Hematopoietic multipotent progenitor cell treated with erythropoietin and hydrocortisone succinate and interleukin-3 and kit ligand, for 6 days (in vitro differentiated cells): ENCODE results near the gene CCDC78.
"Not testable (repeated sequence)": the region's sequence is repeated elsewhere in the genome, so short reads cannot be mapped to it uniquely, and the experiment has no call there.

Source experiments
- DNase-seq: peaks from one replicate; pipeline ENCODE4 v3.0.0-alpha.2; 2015

The CCDC78 gene

DNA sequence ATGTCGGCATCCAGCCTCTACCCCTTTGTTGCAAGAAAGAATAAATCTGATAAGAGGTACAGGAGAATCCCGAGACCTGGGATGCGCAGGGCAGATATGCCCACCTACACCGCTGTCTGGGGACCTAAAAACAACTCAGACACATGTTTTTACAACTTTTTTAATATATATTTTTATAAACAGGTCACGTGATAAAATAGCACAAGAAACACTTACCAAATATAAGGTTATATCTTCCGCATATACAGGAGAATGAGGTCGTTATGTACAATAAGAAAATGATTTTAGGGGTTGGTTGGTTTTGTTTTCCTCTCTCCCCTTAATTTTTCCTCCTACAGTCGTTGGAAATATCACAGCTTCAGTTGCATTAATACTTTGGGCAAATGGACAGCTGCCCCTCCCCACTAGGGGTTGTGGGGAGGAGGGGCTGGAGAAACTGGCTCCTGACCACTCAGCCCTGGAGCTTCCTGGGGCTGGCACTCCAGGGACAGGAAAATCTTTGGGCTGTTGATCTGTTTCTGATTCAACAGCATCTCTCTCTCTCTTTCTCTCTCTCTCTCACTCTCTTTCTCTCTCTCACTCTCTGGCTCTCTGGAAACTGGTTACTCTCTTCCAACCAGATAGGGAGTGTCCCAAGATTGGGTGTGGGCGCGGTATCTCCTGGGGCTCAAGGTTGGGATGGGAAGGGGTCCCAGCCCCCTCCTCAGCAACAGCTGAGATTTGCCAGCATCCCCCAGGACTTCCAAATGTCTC is 33.7 kb downstream of the CCDC78 start:
- no peak for DNase-seq

GRCh38 chr16:691242-691641 is 35.0 kb downstream of the CCDC78 start:
- not testable (repeated sequence) for DNase-seq

DNA sequence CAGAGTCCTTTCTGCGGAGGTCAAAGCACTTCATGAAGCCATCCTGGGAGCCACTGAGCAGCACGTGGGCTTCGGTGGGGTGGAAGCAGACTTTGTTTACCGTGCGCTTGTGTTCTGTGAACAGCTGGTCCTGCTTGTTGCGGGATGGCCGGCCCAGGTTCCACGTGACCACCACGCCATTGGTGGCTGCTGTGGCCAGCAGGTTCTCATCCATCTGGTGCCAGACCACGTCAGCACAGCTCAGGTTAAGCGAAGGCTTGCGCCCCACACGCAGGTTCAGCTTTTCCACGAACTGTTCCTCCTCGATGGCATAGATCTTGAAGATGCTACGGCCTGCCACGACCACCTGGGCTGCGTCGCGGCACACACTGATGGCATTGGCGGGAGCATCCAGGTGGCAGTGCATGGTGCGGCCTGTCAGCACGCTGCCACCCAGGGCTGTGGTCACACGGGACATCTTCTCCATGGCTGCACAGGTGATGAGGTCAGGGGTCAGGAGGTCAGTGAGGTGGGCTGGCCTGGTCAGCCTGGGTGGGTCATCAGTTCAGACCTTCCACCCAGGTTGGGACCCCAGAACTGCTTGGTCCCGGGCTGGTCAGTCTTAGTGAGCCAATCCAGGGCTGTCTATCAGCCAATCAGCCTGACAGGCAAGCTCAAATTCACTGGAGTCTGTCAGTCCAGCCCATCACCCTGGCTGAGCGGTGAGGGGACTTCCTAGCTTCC is 36.9 kb downstream of the CCDC78 start:
- no peak for DNase-seq

GRCh38 chr16:687499-687898 is 38.7 kb downstream of the CCDC78 start:
- no peak for DNase-seq

- DNase-seq = no peak
Measured at GRCh38 chr16:686459-687260, 39.6 kb downstream of the CCDC78 start.

DNA sequence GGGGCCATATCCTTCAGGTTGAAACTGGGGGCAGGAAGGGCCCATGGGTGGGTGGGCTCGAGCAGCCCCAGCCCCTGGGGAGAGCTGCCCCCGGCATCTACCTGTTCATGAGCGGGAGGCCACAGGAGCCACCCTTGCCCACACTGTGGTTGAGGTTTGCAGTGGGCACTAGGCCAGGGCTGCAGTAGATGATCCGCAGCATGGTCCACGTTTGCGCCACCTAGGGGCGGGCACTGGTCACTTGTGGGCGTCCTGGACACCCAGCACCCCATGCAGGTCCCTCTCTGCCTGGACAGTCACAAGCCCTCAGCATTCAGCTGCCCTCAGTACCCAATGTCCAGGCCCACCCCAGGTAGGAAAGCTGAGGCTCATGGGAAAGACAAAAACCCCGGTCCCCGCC is 40.3 kb downstream of the CCDC78 start:
- DNase-seq = peak; percentile 74

DNA sequence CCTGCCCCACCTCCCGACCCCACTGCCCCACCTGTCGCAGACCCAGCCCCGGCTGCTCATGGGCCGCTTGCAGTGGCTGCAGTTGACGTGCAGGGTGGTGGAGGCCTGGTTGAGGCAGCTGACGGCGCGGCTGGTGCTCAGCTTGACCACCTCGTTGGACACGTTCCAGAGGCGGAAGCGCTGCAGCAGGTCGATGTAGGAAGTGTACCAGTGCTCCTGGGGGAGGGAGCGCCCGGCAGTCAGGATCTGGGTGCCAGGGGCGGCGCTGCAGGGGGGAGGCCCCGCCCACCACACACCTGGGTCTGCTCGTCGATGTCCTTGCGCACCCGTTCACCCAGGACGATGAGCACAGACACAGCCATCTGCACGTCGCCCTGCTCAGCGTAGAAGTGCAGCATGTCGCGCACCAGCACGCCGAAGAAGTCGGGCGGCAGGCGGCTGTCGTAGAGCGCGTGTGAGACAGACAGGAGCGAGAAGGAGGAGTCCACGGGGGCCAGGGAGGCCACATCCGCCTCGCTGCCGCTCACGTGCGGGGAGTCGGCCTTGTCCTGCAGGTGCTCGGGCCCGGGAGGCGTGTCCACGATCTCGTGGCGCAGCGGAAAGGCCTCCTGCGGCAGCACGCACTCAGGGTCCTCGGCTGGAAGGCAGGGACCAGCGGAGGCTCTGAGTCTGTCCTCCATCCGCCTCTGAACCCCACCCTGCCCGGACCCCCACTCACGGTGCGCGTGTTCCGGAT is 41.1 kb downstream of the CCDC78 start:
- no peak for DNase-seq

DNA sequence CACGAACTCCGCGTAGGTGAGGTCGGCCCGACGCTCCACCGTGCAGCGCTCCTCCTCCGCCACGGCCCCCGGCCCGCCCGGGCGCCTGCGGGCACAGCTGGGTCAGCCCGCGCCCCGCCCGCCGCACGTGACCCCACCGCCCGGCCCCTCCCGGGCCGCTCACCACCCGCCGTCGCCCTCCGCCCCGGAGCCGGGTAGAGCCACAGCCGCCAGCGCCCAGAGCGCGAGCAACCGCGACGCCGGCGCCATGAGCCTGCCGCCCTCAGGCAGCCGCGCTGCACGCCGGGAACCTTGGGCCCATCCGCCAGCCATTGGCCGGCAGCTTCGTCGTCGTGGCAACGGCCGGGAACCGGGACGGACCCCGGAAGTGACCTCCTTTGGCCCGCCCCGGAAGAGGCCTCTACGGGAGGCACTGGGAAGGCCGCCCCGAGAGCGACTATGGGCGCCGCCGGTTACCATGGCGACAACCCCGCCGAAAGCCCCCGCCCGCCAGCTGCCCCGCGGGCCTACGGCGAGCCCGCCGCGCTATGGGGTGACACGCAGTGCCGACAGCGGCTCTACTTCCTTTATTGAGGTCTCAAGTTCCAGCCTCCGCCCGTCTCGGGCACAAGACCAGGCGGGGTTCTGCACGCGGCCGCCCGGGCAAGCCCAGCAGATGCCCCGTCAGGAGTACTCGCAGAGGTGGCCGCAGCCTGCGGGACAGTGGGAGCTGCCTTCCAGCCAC is 42.0 kb downstream of the CCDC78 start, which contains the start of gene JMJD8:
JMJD8 (minus strand) TSS at position 264 of the 724 bp plus-strand sequence; CDS start at position 249, 15 bp downstream.
- DNase-seq = peak; percentile 98

DNA sequence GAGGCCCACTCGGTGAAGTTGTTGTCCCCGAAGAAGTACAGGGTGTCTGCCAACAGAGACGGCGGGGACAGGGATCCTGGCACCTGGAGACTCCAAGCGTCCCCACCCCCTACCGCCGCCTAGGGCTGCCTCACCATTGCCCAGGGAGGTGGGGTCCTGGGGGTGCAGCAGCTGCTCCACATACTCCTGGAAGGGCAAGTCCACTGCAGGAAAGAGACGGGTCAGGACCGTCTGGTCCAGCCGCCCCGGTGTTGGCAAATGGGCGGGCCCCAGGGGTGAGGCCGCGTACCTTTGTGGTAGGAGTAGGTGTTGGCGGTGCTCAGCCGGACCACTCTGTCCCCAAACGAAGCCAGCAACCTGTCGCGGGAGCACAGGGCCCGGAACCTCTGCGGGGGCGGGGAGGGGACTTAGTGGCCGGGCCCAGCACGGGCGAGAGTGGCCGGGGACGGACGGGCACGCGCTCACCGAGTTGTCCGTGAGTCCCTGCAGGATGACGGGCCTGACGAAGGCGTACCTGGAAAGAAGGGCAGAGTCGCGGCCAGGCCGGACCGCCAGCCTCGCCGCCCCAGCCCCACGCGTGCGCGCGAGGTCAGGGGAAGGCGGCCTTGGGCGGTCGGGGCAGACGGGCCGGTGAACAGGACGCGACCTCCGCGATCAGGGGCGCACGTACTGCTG is 42.7 kb downstream of the CCDC78 start:
- peak; percentile 36 for DNase-seq

GRCh38 chr16:682493-683395 is 43.5 kb downstream of the CCDC78 start:
- no peak for DNase-seq

DNA sequence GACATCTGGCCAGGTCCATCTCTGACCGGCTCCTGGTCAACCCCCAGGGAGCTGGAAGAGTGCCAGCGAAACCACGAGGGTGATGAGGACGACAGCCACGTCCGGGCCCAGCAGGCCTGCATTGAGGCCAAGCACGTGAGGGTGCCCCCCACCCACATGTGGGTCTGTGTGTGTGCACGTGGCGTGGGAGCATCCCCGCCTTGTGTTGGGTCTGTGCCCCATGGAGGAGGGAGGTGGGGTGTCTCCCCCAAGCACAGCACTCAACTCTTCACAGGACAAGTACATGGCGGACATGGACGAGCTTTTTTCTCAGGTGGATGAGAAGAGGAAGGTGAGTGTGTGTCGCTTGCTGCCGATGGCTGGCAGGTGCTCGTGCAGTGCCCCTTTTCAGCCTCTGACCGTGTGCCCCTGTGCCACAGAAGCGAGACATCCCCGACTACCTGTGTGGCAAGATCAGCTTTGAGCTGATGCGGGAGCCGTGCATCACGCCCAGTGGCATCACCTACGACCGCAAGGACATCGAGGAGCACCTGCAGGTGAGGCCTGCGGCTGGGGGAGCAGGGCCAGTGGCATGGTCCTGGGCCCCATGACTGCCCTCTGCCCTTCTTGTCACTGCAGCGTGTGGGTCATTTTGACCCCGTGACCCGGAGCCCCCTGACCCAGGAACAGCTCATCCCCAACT is 44.4 kb downstream of the CCDC78 start:
- DNase-seq = no peak

GRCh38 chr16:680967-681745 is 45.1 kb downstream of the CCDC78 start:
- peak; percentile 68 for DNase-seq

DNA sequence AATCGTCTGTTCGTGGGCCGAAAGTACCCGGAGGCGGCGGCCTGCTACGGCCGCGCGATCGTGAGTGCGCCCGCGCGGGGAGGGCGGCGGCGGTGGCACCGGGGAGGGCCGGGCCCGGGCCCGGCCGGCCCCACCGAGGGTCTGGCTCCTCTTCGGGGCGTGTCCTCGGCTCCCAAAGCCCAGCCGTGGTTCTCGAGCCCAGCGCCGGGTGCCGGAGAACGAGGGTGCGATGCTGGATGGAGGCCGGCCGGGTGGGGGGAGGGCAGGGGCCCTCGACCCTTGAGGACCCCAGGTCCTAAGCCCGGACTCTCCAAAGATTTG is 45.7 kb downstream of the CCDC78 start:
- DNase-seq = no peak

DNA sequence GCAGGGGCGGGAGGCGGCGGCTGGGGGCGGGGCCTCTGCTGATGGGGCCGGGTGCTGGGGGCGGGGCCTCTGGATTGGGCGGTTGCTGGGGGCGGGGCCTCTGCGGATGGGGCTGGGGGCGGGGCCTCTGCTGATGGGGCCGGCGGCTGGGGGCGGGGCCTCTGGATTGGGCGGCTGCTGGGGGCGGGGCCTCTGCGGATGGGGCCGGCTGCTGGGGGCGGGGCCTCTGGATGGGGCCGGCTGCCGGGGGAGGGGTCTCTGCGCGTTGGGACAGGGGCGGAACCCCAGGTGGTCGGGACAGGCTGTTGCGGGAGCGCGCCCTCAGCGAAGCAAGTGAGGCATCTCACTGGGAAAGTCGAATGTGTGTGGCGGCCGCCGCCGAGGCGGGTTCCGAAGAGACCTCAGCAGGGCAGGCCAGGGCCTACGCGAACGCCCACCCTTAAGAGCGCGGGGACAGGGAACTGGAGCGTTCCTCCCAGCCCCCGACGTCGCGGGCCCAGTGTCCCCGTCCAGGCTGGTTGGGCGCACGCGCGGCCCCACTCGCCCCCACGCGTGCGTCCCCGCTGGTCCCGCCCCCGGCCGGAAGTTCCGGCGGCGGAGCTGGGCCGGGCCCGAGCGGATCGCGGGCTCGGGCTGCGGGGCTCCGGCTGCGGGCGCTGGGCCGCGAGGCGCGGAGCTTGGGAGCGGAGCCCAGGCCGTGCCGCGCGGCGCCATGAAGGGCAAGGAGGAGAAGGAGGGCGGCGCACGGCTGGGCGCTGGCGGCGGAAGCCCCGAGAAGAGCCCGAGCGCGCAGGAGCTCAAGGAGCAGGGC is 46.2 kb downstream of the CCDC78 start, which contains the start of gene STUB1:
STUB1 (plus strand) TSS at position 597 of the 811 bp plus-strand sequence; CDS start at position 713, 116 bp downstream.
- peak; percentile 93 for DNase-seq

GRCh38 chr16:678858-679813 is 47.1 kb downstream of the CCDC78 start:
- peak; percentile 90 for DNase-seq

GRCh38 chr16:678209-678857 is 47.9 kb downstream of the CCDC78 start:
- DNase-seq = no peak
